Measurements from ENCODE around the gene LAMA5. TPM values are rescaled to one million over a fixed set of nuclear protein-coding genes. Genes with fewer than 3 reads are reported as not detected.

LAMA5 gene
- total and polyA plus RNA-seq, 2 experiments from 2014 or later, result 71.3 to 252 TPM

DNA sequence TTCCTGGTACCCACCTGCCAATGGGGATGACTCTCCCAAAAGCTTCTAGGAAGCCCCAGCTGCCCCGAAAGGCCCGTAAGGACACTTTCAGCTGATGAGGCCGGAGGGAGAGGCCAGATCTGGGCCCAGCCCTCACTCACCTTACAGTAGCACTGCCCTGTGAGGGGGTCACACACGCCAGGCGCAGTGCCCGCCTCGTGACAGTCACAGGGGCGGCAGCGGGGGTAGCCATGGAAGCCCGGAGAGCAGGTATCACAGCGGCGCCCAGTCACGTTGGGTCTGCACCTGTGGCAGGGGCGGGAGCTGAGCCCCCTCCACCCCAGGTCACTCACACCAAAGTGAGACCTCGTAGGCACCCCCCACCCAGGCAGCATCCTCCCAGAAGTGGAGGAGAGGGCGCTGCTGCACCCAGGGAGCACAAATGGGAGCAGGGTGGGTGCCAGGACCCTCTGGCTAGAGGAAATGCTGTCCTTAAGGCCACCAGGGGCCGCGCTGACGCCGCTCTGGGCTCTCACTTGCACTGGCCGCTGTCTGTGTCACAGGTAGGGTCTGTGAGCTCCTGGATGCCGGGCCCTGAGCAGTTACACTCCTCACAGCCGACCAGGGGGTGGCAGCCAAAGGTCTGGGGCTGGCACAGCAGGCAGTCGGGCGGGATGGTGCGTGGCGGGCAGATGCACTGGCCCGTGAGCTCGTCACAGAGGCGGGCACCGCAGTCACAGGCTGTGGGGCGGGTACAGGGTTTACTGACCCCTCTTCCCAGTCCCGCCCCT lies 39.2 kb downstream of the LAMA5 start:
- TF ChIP-seq EZH2phosphoT487 (IDR thresholded peaks at IDR 0.05; ENCODE audit: low read depth, severe bottlenecking, unreplicated experiment), result no peak
- TF ChIP-seq, protein P1, sequence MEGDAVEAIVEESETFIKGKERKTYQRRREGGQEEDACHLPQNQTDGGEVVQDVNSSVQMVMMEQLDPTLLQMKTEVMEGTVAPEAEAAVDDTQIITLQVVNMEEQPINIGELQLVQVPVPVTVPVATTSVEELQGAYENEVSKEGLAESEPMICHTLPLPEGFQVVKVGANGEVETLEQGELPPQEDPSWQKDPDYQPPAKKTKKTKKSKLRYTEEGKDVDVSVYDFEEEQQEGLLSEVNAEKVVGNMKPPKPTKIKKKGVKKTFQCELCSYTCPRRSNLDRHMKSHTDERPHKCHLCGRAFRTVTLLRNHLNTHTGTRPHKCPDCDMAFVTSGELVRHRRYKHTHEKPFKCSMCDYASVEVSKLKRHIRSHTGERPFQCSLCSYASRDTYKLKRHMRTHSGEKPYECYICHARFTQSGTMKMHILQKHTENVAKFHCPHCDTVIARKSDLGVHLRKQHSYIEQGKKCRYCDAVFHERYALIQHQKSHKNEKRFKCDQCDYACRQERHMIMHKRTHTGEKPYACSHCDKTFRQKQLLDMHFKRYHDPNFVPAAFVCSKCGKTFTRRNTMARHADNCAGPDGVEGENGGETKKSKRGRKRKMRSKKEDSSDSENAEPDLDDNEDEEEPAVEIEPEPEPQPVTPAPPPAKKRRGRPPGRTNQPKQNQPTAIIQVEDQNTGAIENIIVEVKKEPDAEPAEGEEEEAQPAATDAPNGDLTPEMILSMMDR (IDR thresholded peaks at IDR 0.05; ENCODE audit: poor library complexity), result no peak
- no peak for TF ChIP-seq EZH2 (IDR thresholded peaks at IDR 0.05; ENCODE audit: borderline replicate concordance)
- no peak overlapping the region for H2AFZ ChIP-seq
- 96% methylated on average over 33 of the region's 33 CpGs for WGBS (ENCODE audit: low lambda C conversion rate, missing lambda C conversion rate)

DNA sequence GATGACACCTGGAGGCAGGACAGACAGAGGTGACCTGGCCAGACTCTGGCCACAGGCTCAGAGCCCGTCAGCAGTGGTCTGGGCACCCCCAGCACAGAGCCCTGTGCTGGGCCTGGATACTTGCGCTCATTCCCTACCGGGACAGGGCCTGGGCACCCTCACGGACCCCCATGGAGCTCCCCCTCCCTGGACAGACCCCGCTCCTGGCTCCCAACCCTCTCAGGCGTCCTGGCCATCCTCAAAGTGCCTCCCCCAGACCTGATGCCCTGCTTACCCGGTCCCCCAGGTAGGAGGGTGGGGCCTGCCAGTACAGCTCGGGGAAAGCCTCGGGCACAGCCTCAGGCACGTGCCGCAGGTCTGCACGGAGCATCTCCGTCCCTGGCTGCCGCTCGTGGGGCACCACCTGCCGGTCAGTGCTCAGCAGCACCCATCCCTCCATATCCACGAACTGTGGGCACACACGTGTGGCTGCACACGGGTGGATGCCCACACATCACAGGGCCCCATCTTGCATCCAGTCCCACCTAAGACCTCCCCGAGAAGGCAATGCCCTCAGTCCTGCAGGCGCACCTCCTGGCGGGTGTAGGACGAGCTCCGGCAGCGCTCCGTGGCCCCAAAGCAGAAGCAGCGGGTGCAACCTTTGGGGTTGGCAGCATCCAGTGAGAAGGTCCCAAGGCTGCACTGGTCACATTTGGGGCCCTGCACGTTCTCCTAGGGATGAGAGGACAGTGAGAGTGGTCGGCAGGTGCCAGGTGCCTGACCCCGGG lies 40.0 kb downstream of the LAMA5 start:
- 88% methylated on average over 25 of the region's 30 CpGs for WGBS (ENCODE audit: low lambda C conversion rate, missing lambda C conversion rate)
- H3K27me3 ChIP-seq, result no peaks in the 10 kb centered on the region
- no peak for DNase-seq (ENCODE audit: low spot score)
- no peaks in the 10 kb centered on the region for H3K79me2 ChIP-seq
- H3K9me3 ChIP-seq (ENCODE audit: low read depth), result no peaks in the 10 kb centered on the region
- no peaks in the 10 kb centered on the region for H3K9me2 ChIP-seq (replicated peaks; ENCODE audit: insufficient read depth)
- no peak overlapping the region for H3K4me3 ChIP-seq
- TF ChIP-seq, protein P1 (IDR thresholded peaks at IDR 0.05; ENCODE audit: poor library complexity), result no peak
- TF ChIP-seq EZH2phosphoT487 (IDR thresholded peaks at IDR 0.05; ENCODE audit: low read depth, severe bottlenecking, unreplicated experiment) (no peak), EZH2 (IDR thresholded peaks at IDR 0.05; ENCODE audit: borderline replicate concordance) (no peak)
- H3K4me1 ChIP-seq (ENCODE audit: insufficient read depth), result no peaks in the 10 kb centered on the region
- H3K27ac ChIP-seq, result no peak overlapping the region
- no peaks in the 10 kb centered on the region for H3K36me3 ChIP-seq (replicated peaks; ENCODE audit: insufficient read depth, low read depth)
- H2AFZ ChIP-seq, result no peak overlapping the region
- H4K20me1 ChIP-seq (ENCODE audit: insufficient read depth, poor library complexity, severe bottlenecking), result no peaks in the 10 kb centered on the region
- no peak overlapping the region for H3K4me2 ChIP-seq

More for the DNA sequence above, 39.2 kb downstream of the LAMA5 start:
- no peaks in the 10 kb centered on the region for H3K36me3 ChIP-seq (replicated peaks; ENCODE audit: insufficient read depth, low read depth)
- no peaks in the 10 kb centered on the region for H3K27me3 ChIP-seq
- no peaks in the 10 kb centered on the region for H3K9me2 ChIP-seq (replicated peaks; ENCODE audit: insufficient read depth)
- H3K9me3 ChIP-seq (ENCODE audit: low read depth), result no peaks in the 10 kb centered on the region
- H3K4me3 ChIP-seq, result no peak overlapping the region
- no peaks in the 10 kb centered on the region for H4K20me1 ChIP-seq (ENCODE audit: insufficient read depth, poor library complexity, severe bottlenecking)
- no peaks in the 10 kb centered on the region for H3K4me1 ChIP-seq (ENCODE audit: insufficient read depth)
- H3K4me2 ChIP-seq, result no peak overlapping the region
- H3K79me2 ChIP-seq, result no peaks in the 10 kb centered on the region
- no peak for DNase-seq (ENCODE audit: low spot score)
- H3K27ac ChIP-seq, result no peak overlapping the region

DNA sequence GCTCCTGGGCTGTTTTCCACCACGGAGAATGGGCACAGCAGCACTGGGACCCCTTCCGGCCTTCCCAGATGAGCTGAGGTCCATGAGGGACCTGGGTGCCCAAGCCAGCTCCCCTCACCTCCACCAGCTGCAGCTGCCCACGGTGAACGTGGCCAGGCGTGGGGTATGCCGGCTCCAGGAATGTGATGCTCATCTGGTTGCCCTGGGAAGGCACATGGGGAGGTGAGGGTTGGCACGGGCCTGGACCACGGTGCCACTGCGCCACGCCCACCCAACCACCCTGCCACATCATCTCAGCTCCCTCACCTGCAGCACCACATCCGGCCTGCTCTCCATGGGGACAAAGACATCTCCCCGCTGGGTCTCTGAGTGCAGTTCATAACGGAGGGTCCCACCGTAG lies 40.6 kb downstream of the LAMA5 start:
- no peak for DNase-seq (ENCODE audit: low spot score)
- Histone ChIP-seq H2AFZ (no peak overlapping the region), H3K27me3 (no peaks in the 10 kb centered on the region), H3K9me2 (replicated peaks; ENCODE audit: insufficient read depth) (no peaks in the 10 kb centered on the region), H3K4me2 (no peak overlapping the region), H3K4me1 (ENCODE audit: insufficient read depth) (no peaks in the 10 kb centered on the region), H4K20me1 (ENCODE audit: insufficient read depth, poor library complexity, severe bottlenecking) (no peaks in the 10 kb centered on the region), H3K9me3 (ENCODE audit: low read depth) (no peaks in the 10 kb centered on the region), H3K79me2 (no peaks in the 10 kb centered on the region), H3K36me3 (replicated peaks; ENCODE audit: insufficient read depth, low read depth) (no peaks in the 10 kb centered on the region), H3K27ac (no peak overlapping the region), H3K4me3 (no peak overlapping the region)
- 94% methylated on average over 14 of the region's 14 CpGs for WGBS (ENCODE audit: low lambda C conversion rate, missing lambda C conversion rate)
- TF ChIP-seq EZH2 (IDR thresholded peaks at IDR 0.05; ENCODE audit: borderline replicate concordance), result no peak
- TF ChIP-seq EZH2phosphoT487 (IDR thresholded peaks at IDR 0.05; ENCODE audit: low read depth, severe bottlenecking, unreplicated experiment), result no peak
- TF ChIP-seq, protein P1 (IDR thresholded peaks at IDR 0.05; ENCODE audit: poor library complexity), result no peak
